ENCODE results near the gene ZNHIT6. TPM values are rescaled to one million over a fixed set of nuclear protein-coding genes. Genes with fewer than 3 reads are reported as not detected.

The ZNHIT6 gene
- polyA plus RNA-seq, 3 donors, result 1.7 to 3.2 (median 2.0) TPM

DNA sequence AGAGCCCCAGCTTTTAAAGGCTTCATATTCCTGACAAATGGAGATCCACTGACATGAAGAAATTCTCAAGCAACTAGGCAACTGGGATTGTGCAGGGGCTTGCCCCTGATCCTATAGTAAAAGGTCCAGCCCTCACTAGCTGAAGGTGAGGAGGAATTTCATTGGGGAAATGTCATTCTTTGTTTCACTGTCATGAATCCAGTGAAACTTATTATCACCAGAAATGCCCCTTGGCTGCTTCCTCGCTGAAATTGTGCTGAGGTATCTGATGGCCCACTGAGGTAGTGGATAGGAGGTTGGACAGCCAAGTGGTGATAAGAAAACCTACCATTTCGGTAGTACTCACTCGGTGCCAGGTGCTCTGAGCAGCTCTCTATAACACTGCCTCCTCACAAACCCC lies 91.5 kb downstream of the ZNHIT6 start:
- TF ChIP-seq, protein P1, sequence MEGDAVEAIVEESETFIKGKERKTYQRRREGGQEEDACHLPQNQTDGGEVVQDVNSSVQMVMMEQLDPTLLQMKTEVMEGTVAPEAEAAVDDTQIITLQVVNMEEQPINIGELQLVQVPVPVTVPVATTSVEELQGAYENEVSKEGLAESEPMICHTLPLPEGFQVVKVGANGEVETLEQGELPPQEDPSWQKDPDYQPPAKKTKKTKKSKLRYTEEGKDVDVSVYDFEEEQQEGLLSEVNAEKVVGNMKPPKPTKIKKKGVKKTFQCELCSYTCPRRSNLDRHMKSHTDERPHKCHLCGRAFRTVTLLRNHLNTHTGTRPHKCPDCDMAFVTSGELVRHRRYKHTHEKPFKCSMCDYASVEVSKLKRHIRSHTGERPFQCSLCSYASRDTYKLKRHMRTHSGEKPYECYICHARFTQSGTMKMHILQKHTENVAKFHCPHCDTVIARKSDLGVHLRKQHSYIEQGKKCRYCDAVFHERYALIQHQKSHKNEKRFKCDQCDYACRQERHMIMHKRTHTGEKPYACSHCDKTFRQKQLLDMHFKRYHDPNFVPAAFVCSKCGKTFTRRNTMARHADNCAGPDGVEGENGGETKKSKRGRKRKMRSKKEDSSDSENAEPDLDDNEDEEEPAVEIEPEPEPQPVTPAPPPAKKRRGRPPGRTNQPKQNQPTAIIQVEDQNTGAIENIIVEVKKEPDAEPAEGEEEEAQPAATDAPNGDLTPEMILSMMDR (IDR thresholded peaks at IDR 0.05), result no peak

DNA sequence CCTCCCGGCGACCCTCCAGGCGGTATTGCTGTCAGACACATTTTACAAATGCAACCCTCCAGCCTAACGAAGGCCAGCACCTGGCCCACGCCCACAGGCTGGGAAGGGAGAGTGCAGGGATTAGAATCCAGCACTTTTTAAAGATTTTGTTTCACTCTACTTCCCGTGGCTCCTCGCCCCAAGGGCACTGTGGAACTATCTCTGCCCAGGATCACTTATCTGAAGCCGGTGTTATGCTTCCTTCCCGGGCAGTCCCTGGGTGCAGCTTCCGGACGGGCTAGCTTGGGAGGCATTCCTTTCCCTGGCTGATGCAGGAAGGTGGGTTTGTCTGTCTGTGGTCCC lies 91.9 kb downstream of the ZNHIT6 start:
- Histone ChIP-seq H3K4me2 (replicated peaks; ENCODE audit: extremely low read depth, low read length, poor library complexity, severe bottlenecking) (no peak overlapping the region), H3K79me2 (ENCODE audit: insufficient read depth, low read length) (no peaks in the 10 kb centered on the region), H3K36me3 (replicated peaks in 1 of 2; ENCODE audit: control insufficient read depth in 1 of 2, insufficient read depth in 2 of 2, low read length in 2 of 2) (no peaks in the 10 kb centered on the region), H3K27me3 (ENCODE audit: control insufficient read depth in 2 of 2, insufficient read depth in 2 of 2, low read length in 2 of 2) (peaks cover 0 to 3% of the 10 kb centered on the region in 2 donors), H3K27ac (ENCODE audit: low read depth in 1 of 2, low read length in 2 of 2) (no peak overlapping the region), H3K4me3 (replicated peaks in 1 of 3; ENCODE audit: low read depth in 2 of 3, low read length in 3 of 3) (no peak overlapping the region), H4K20me1 (ENCODE audit: insufficient read depth, low read length) (no peaks in the 10 kb centered on the region), H3K9ac (ENCODE audit: insufficient read depth, low read length, poor library complexity, severe bottlenecking) (no peak overlapping the region), H3K9me3 (replicated peaks in 1 of 2; ENCODE audit: control insufficient read depth in 1 of 2, insufficient read depth in 1 of 2, low read length in 2 of 2) (peaks cover 8 to 12% of the 10 kb centered on the region in 2 donors), H2AFZ (ENCODE audit: insufficient read depth, low read depth, low read length, poor library complexity, severe bottlenecking) (no peak overlapping the region), H3K4me1 (ENCODE audit: control insufficient read depth in 1 of 2, insufficient read depth in 2 of 2, low read length in 2 of 2) (no peaks in the 10 kb centered on the region)
- H3K4me1 Mint-ChIP-seq, result no peaks in the 10 kb centered on the region
- no peak for DNase-seq
- TF ChIP-seq, protein P1 (IDR thresholded peaks at IDR 0.05), result no peak
- intact Hi-C loops (cut with micrococcal nuclease), result no loop called here
- H3K36me3 Mint-ChIP-seq, result no peaks in the 10 kb centered on the region
- no peak overlapping the region for H3K4me3 Mint-ChIP-seq
- H3K27me3 Mint-ChIP-seq (ENCODE audit: low read depth in 3 of 3), result peaks cover 4 to 15% (median 4%) of the 10 kb centered on the region in 3 donors
- WGBS (ENCODE audit: insufficient coverage), result 100% methylated on average over 2 of the region's 11 CpGs
- H3K9me3 Mint-ChIP-seq, result peaks cover 8 to 38% (median 15%) of the 10 kb centered on the region in 7 donors
- H3K27ac Mint-ChIP-seq, result no peak overlapping the region

More for the DNA sequence above, 91.5 kb downstream of the ZNHIT6 start:
- H3K27me3 Mint-ChIP-seq (ENCODE audit: low read depth in 3 of 3), result peaks cover 4 to 15% (median 4%) of the 10 kb centered on the region in 3 donors
- H2AFZ ChIP-seq (ENCODE audit: insufficient read depth, low read depth, low read length, poor library complexity, severe bottlenecking), result no peak overlapping the region
- no peaks in the 10 kb centered on the region for H3K79me2 ChIP-seq (ENCODE audit: insufficient read depth, low read length)
- H3K36me3 Mint-ChIP-seq, result no peaks in the 10 kb centered on the region
- H3K4me1 Mint-ChIP-seq, result no peaks in the 10 kb centered on the region
- H4K20me1 ChIP-seq (ENCODE audit: insufficient read depth, low read length), result no peaks in the 10 kb centered on the region
- H3K9me3 Mint-ChIP-seq, result peaks cover 10 to 41% (median 17%) of the 10 kb centered on the region in 7 donors
- H3K27ac Mint-ChIP-seq, result no peak overlapping the region
- no peak overlapping the region for H3K9ac ChIP-seq (ENCODE audit: insufficient read depth, low read length, poor library complexity, severe bottlenecking)
- intact Hi-C loops (cut with micrococcal nuclease), result no loop called here
- WGBS (ENCODE audit: insufficient coverage), result no CpG with 5 or more reads among the region's 3 CpGs
- H3K4me2 ChIP-seq (replicated peaks; ENCODE audit: extremely low read depth, low read length, poor library complexity, severe bottlenecking), result no peak overlapping the region
- H3K36me3 ChIP-seq (replicated peaks in 1 of 2; ENCODE audit: control insufficient read depth in 1 of 2, insufficient read depth in 2 of 2, low read length in 2 of 2), result no peaks in the 10 kb centered on the region
- DNase-seq, result no peak
- no peaks in the 10 kb centered on the region for H3K4me1 ChIP-seq (ENCODE audit: control insufficient read depth in 1 of 2, insufficient read depth in 2 of 2, low read length in 2 of 2)
- peaks cover 8 to 16% of the 10 kb centered on the region in 2 donors for H3K9me3 ChIP-seq (replicated peaks in 1 of 2; ENCODE audit: control insufficient read depth in 1 of 2, insufficient read depth in 1 of 2, low read length in 2 of 2)
- H3K27me3 ChIP-seq (ENCODE audit: control insufficient read depth in 2 of 2, insufficient read depth in 2 of 2, low read length in 2 of 2), result peaks cover 0 to 3% of the 10 kb centered on the region in 2 donors
- no peak overlapping the region for H3K27ac ChIP-seq (ENCODE audit: low read depth in 1 of 2, low read length in 2 of 2)
- no peak overlapping the region for H3K4me3 Mint-ChIP-seq
- no peak overlapping the region for H3K4me3 ChIP-seq (replicated peaks in 1 of 3; ENCODE audit: low read depth in 2 of 3, low read length in 3 of 3)

All from CD14-positive monocyte (primary cell).